ENCODE data around the gene ZNF485.

DNA sequence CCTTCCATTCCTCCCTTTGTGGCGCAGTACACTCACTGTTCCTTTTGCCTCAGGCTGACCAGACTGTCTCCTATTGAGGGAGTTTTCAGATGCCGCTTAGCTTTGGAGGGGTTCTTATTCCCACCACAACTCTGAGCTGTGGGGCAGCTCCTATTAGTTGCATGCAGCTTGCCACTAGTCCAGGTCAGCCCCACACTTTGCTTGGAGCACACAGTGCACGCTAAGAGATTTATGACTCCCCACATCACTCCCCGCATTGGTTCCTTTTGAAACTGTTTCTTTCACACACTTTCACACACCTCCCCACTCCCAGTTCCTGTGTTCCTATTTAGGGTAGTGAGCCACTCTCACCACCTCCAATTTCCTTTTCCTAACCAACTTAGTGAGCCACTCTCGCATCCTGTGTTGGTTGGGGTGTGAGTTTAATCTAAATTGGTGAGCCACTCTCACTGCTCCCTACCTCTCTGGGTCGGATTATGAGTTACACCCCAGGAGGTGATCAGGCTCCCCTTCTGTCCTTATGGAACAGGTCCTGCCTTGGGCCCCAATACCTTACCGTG, 10.4 kb upstream of the ZNF485 start:
- no peak for TF ChIP-seq CTCF (IDR thresholded peaks at IDR 0.05)
- no peak for TF ChIP-seq POLR2A (IDR thresholded peaks at IDR 0.05)

Data from esophagus squamous epithelium (tissue), 4 donors.